ENCODE results near the gene EXOG. TPM values are rescaled to one million over a fixed set of nuclear protein-coding genes. Genes with fewer than 3 reads are reported as not detected.
A peak's percentile ranks its signal among the peaks of the same experiment; 100 is the strongest.

Gene EXOG
- total and polyA plus RNA-seq, 2 of the 13 experiments (the other 11 are each of a cell fraction or from before 2014, with no cell fraction given) = 5.5 to 9.5 TPM

GRCh38 chr3:38454884-38455638 lies 41.1 kb upstream of the EXOG start (continued):
- TF ChIP-seq ZNF318 (CRISPR knock-in tag; IDR thresholded peaks at IDR 0.05) (0 out of 2 replicates have a peak, but pooled peaks have one; percentile 54), MED13 (CRISPR knock-in tag; IDR thresholded peaks at IDR 0.05) (no peak), KLF12 (CRISPR knock-in tag; IDR thresholded peaks at IDR 0.05; ENCODE audit: borderline replicate concordance) (0 out of 2 replicates have a peak, but pooled peaks have one; percentile 26), THAP11 (CRISPR knock-in tag; IDR thresholded peaks at IDR 0.05) (peak; percentile 60), LBX2 (CRISPR knock-in tag; IDR thresholded peaks at IDR 0.05; ENCODE audit: borderline replicate concordance) (no peak), CEBPZ (IDR thresholded peaks at IDR 0.05; ENCODE audit: low read length) (no peak), PRDM15 (CRISPR knock-in tag; IDR thresholded peaks at IDR 0.05) (no peak), TBP (CRISPR knock-in tag; IDR thresholded peaks at IDR 0.05) (0 out of 2 replicates have a peak, but pooled peaks have one; percentile 71), CBFB (CRISPR knock-in tag; IDR thresholded peaks at IDR 0.05) (0 out of 2 replicates have a peak, but pooled peaks have one; percentile 23), ZC3H13 (CRISPR knock-in tag; IDR thresholded peaks at IDR 0.05) (peak; percentile 22; the same call in 1 of the 2 replicates), ZNF230 (CRISPR knock-in tag; IDR thresholded peaks at IDR 0.05) (peak; percentile 78; the same call in 1 of the 2 replicates), ZFX (CRISPR knock-in tag; IDR thresholded peaks at IDR 0.05; ENCODE audit: low read depth) (peak; percentile 25; the same call in 1 of the 2 replicates)
